ENCODE results near the gene ZNF341.

DNA sequence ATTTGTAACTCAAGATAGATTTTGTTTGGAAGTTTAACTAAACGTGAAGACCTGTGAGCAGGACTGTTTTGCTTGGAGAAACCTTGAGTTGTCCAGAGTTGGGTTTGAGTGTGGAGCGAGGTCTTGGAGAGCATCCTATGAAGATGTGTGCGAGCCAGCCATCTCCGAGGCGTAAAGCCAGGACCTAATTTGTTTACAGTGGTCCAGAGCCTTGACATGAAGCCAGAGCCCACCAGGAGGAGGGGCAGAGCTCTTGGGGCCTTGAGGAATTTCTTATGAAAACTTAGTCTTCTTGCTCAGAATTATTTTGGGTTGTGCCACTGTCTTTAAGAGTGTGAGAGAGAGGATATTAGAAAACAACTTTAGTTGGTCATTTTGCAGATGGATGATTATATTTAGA is 85.6 kb downstream of the ZNF341 start:
- TF ChIP-seq, protein P1, sequence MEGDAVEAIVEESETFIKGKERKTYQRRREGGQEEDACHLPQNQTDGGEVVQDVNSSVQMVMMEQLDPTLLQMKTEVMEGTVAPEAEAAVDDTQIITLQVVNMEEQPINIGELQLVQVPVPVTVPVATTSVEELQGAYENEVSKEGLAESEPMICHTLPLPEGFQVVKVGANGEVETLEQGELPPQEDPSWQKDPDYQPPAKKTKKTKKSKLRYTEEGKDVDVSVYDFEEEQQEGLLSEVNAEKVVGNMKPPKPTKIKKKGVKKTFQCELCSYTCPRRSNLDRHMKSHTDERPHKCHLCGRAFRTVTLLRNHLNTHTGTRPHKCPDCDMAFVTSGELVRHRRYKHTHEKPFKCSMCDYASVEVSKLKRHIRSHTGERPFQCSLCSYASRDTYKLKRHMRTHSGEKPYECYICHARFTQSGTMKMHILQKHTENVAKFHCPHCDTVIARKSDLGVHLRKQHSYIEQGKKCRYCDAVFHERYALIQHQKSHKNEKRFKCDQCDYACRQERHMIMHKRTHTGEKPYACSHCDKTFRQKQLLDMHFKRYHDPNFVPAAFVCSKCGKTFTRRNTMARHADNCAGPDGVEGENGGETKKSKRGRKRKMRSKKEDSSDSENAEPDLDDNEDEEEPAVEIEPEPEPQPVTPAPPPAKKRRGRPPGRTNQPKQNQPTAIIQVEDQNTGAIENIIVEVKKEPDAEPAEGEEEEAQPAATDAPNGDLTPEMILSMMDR (IDR thresholded peaks at IDR 0.05): no peak
- TF ChIP-seq POLR2A (IDR thresholded peaks at IDR 0.05): no peak
